Right renal pelvis (tissue), 4 donors: ENCODE data around the gene PRKCA. TPM values are rescaled to one million over a fixed set of nuclear protein-coding genes. Genes with fewer than 3 reads are reported as not detected.
A peak's percentile ranks its signal among the peaks of the same experiment; 100 is the strongest.
"Not testable (repeated sequence)": the region's sequence is repeated elsewhere in the genome, so short reads cannot be mapped to it uniquely, and the experiment has no call there.

Experiments
- DNase-seq, 4 donors: peaks; one replicate each; pipeline ENCODE4 v3.0.0-alpha.2; 2013; ENCODE audit warnings: low read depth in 4 of 4, low spot score in 3 of 4, missing footprints in 1 of 4
- polyA plus RNA-seq, 4 donors: library from polyadenylated mRNA; unstranded; fragments of 120-200 nt; gene quantifications; one replicate each; pipeline ENCODE4 v1.2.1, GENCODE V29; 2013; ENCODE audit not compliant: insufficient read length in 4 of 4

The PRKCA gene
- polyA plus RNA-seq, 4 donors: 20.9 to 25.9 (median 24.5) TPM

- no peak for DNase-seq
These were observed 75.9 kb downstream of the PRKCA start for GRCh38 chr17:66378296-66378695.

- no peak for DNase-seq
These were observed 77.1 kb downstream of the PRKCA start for GRCh38 chr17:66379544-66379943.

GRCh38 chr17:66379996-66380395 lies 77.6 kb downstream of the PRKCA start:
- DNase-seq: no peak

- DNase-seq: no peak
These were observed 79.4 kb downstream of the PRKCA start for GRCh38 chr17:66381701-66382362.

GRCh38 chr17:66383333-66383732 lies 80.9 kb downstream of the PRKCA start:
- DNase-seq: no peak

- DNase-seq: peak in 2 of 4 donors; percentile 47 to 52
These were observed 84.3 kb downstream of the PRKCA start for GRCh38 chr17:66386498-66387351.

- no peak for DNase-seq
These were observed 85.1 kb downstream of the PRKCA start for GRCh38 chr17:66387392-66387981.

- no peak for DNase-seq
These were observed 90.5 kb downstream of the PRKCA start for GRCh38 chr17:66392783-66393437.

- no peak for DNase-seq
These were observed 93.5 kb downstream of the PRKCA start for GRCh38 chr17:66395961-66396360.

GRCh38 chr17:66397486-66397885 lies 95.1 kb downstream of the PRKCA start:
- DNase-seq: no peak

- DNase-seq: no peak
These were observed 95.6 kb downstream of the PRKCA start for GRCh38 chr17:66398059-66398458.

GRCh38 chr17:66398617-66399016 lies 96.2 kb downstream of the PRKCA start:
- DNase-seq: no peak

GRCh38 chr17:66399441-66399840 lies 97.0 kb downstream of the PRKCA start:
- DNase-seq: no peak

- not testable (repeated sequence) for DNase-seq
These were observed 97.8 kb downstream of the PRKCA start for GRCh38 chr17:66400041-66400688.

- no peak for DNase-seq
These were observed 98.3 kb downstream of the PRKCA start for GRCh38 chr17:66400698-66401097.

- no peak for DNase-seq
These were observed 99.0 kb downstream of the PRKCA start for GRCh38 chr17:66401364-66401763.

GRCh38 chr17:66403846-66404556 lies 101.6 kb downstream of the PRKCA start:
- DNase-seq: no peak

- no peak for DNase-seq
These were observed 103.6 kb downstream of the PRKCA start for GRCh38 chr17:66405836-66406677.
